Fibroblast of villous mesenchyme (primary cell): ENCODE data around the gene CTXN1. TPM values are rescaled to one million over a fixed set of nuclear protein-coding genes. Genes with fewer than 3 reads are reported as not detected.
"Not testable (repeated sequence)": the region's sequence is repeated elsewhere in the genome, so short reads cannot be mapped to it uniquely, and the experiment has no call there.

Experiments used
- DNase-seq: peaks from one replicate; pipeline ENCODE4 v3.0.0-alpha.2; 2010; ENCODE audit warnings: low read depth
- H3K4me3 ChIP-seq: 2 replicates; pipeline ENCODE4 v1.5.1; 2011; ENCODE audit warnings: low read depth, mild to moderate bottlenecking, low read length
- total RNA-seq: library from RNA; depleted of rRNA; stranded (reverse); fragments of >200 nt; gene quantifications from 2 replicates; pipeline ENCODE4 v1.2.3, GENCODE V29; 2012
- TF ChIP-seq, protein P1 (sequence below): IDR thresholded peaks from 2 replicates; pipeline ENCODE4 v1.5.1; 2012; ENCODE audit warnings: low read depth, mild to moderate bottlenecking, low read length; ENCODE audit not compliant: insufficient read depth

The CTXN1 gene
- total RNA-seq, 1 donor: 3.0 TPM

DNA sequence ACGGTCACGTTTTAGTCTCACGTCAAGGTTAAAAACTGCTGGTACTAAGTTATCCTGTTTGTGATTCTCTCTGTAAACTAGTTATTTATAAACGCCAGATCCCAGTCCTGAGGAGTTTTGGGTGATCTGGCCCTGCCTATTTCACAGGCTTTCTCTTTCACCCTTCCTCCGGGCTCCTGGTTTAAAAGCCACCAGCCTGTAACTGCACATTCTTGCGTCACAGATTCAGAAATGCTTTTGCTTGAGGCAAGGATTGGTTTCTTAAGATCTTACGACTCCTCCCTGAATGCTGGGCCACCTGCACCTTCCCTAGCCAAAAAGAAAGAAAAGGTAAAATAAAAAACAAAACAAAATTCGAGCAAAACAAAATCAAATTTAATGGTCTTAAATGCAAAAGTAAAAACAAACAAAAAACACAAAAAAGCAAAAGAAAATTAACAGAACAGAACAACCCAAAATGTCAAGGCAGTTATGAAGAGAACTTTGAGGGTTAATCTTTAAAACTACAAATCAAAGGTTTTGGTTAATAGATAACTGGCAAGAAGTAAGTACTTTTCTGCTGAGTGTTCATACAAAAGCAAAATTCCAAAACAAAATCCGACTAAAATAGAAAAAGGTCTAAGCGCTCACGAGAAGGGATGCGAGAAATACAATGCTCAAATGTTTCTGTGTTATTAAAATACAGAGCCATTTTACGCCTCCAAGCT lies 36.1 kb upstream of the CTXN1 start:
- TF ChIP-seq, protein P1, sequence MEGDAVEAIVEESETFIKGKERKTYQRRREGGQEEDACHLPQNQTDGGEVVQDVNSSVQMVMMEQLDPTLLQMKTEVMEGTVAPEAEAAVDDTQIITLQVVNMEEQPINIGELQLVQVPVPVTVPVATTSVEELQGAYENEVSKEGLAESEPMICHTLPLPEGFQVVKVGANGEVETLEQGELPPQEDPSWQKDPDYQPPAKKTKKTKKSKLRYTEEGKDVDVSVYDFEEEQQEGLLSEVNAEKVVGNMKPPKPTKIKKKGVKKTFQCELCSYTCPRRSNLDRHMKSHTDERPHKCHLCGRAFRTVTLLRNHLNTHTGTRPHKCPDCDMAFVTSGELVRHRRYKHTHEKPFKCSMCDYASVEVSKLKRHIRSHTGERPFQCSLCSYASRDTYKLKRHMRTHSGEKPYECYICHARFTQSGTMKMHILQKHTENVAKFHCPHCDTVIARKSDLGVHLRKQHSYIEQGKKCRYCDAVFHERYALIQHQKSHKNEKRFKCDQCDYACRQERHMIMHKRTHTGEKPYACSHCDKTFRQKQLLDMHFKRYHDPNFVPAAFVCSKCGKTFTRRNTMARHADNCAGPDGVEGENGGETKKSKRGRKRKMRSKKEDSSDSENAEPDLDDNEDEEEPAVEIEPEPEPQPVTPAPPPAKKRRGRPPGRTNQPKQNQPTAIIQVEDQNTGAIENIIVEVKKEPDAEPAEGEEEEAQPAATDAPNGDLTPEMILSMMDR: no peak
- no peak for DNase-seq
- H3K4me3 ChIP-seq: no peak overlapping the region

DNA sequence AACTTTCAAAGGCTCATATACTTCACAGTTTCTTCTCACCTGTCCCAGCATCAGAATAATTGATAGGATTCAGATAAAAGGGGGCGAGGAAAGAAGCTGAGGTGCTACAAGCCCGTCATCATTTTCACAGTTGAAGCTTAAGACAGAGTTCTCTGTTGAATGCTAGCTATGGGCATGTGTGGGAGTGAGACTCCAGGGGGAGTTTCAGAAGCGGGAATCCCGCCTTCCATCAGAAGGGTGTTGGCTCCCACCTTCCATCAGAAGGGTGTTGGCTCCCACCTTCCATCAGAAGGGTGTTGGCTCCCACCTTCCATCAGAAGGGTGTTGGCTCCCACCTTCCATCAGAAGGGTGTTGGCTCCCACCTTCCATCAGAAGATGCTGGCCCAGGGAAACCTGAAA lies 35.1 kb upstream of the CTXN1 start:
- DNase-seq, H3K4me3 ChIP-seq: not testable (repeated sequence)

DNA sequence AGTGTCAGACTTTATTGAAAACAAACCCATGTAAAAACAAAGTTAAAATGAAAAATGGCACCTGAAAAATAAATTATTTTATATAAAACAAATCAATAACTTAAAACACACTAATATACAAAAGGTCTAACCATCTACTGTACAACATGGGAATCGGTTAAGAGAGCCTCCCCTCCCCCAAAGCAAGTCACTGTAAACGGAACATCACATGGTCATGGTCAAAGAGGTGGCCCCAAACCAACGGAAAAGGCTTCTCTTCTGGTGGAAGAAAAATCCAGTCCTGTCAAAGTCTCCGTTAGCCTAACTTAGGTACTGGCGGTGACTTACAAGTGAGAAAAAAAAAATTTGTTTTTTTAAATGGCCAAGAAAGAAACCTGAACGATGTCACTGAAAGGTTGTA lies 33.3 kb upstream of the CTXN1 start:
- DNase-seq: no peak
- TF ChIP-seq, protein P1: no peak
- H3K4me3 ChIP-seq: no peak overlapping the region

DNA sequence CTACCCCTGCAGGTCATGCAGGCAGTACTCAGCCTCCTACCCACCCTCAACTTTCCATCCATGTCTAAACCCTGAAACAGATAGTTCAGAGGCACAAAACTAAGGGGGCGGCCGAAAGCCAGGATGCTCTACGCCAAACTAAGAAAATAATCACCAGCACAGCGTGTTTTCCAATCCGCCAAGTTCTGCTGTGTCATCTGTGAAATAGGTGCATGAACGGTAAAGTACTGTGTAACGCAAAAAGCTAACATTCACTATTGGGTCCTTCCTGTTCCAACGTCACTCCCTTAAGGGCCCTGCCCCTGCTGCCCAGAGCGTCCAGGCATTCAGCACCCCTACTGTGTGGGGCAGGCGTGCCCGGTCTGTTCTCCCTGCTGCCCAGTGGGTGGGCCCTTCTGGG lies 29.8 kb upstream of the CTXN1 start:
- TF ChIP-seq, protein P1: no peak
- H3K4me3 ChIP-seq: no peak overlapping the region
- no peak for DNase-seq

DNA sequence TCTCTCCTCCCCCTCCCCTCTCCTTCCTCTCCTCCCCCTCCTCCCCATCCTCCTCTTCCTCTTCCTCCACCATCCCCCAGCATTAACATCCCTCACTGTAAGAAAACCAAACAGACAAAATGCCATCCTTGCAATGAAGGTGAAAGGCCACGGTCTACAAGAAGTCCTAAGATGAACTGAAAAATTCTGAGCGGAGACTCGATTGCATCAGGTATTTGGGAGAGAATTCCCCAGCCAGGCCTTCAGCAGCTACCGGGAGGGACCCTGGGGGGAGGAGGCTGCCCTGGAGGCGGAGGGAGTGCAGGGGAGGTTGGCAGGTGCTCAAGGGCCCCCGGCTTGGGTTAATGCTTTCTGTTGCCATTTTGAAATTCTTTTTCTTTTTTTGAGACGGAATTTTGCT lies 27.6 kb upstream of the CTXN1 start:
- DNase-seq: peak; percentile 2
- H3K4me3 ChIP-seq: no peak overlapping the region
- TF ChIP-seq, protein P1: no peak

DNA sequence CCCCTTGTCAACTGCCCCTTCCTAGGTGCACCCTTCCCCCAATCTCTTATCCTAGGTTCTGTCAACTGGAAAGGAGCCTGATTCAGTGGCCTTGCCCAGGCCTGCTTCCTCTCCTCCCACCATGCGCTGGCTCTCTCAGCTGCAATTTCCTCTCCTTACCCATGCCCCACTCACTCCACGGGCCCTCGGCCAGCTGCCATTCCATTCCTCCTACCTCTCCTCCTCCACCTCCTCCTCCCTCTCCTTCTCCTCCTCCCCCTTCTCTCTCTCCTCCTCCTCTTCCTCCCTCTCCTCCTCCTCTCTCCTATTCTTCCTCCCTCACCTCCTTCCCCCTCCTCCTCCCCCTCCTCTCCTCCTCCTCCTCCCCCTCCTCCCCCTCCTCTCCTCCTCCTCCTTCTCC lies 27.1 kb upstream of the CTXN1 start:
- TF ChIP-seq, protein P1: no peak

DNA sequence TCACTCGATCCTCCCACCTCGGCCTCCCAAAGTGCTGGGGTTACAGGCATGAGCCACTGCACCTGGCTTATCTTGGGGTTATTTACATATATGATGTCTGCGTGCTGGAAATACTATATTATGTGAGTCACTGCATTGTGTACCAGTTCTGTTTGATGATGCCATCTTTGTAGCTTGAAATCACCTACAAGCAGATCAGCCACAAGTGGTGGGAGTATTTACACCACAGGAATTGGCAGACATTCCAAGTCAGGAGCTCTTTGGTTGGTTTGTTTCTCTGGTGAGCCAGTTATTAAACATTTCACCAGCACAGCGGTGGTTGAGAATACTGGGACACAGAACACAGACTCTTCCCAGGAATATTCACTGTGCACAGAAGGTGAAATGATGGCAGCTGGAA lies 22.0 kb upstream of the CTXN1 start:
- TF ChIP-seq, protein P1: no peak
- no peak overlapping the region for H3K4me3 ChIP-seq
- no peak for DNase-seq

More for the DNA sequence above, 27.1 kb upstream of the CTXN1 start:
- no peak overlapping the region for H3K4me3 ChIP-seq
- DNase-seq: peak; percentile 14
